Panc1 (cell line): ENCODE measurements around the gene FAM131A. TPM values are rescaled to one million over a fixed set of nuclear protein-coding genes. Genes with fewer than 3 reads are reported as not detected.

Experiments
- ATAC-seq: fragments of 200-7000 bp; cut with Tn5 transposase; 2 replicates; pipeline ENCODE4 v1.9.1; 2020; ENCODE audit warnings: mild to moderate bottlenecking, moderate library complexity
- BruUV-seq: library from RNA; stranded (reverse); fragments of 400-500 nt; replicated peaks from 2 replicates; lab custom pipeline; 2021; lab: Mats Ljungman, UMichigan
- CTCF ChIA-PET: fragments of 300-600 bp; sonication (Branson Sonifier 250); formaldehyde crosslinking; loops from one replicate; lab custom pipeline; 2022; ENCODE audit warnings: antibody characterized with exemption; lab: Charles Lee
- POLR2A ChIA-PET: fragments of 300-600 bp; sonication (Branson Sonifier 250); formaldehyde crosslinking; loops from one replicate; lab custom pipeline; 2022; ENCODE audit warnings: antibody characterized with exemption; lab: Charles Lee
- DNase-seq: peaks from one replicate; pipeline ENCODE4 v3.0.0-alpha.2; 2010; ENCODE audit warnings: low read depth, low spot score
- H3K27ac ChIP-seq: 2 replicates; pipeline ENCODE4 v1.5.1; 2011; ENCODE audit warnings: mild to moderate bottlenecking, low read length, inconsistent platforms
- H3K27me3 ChIP-seq: fragments of 200-500 bp; sonication (Bioruptor generic); 2 replicates; pipeline ENCODE4 v1.6.0; 2014; ENCODE audit warnings: low read length, inconsistent platforms; ENCODE audit not compliant: control insufficient read depth, insufficient read depth
- H3K36me3 ChIP-seq: fragments of 200-500 bp; sonication (Bioruptor generic); 2 replicates; pipeline ENCODE4 v1.5.1; 2014; ENCODE audit warnings: inconsistent platforms, mild to moderate bottlenecking, low read length, moderate library complexity; ENCODE audit not compliant: control insufficient read depth, insufficient read depth
- H3K4me1 ChIP-seq: 2 replicates; pipeline ENCODE4 v1.5.1; 2011; ENCODE audit warnings: inconsistent platforms, mild to moderate bottlenecking, low read length, moderate library complexity; ENCODE audit not compliant: control insufficient read depth, insufficient read depth
- H3K4me3 ChIP-seq, 2 experiments: 2 replicates each; pipeline ENCODE4 v1.5.1; 2011 to 2012; ENCODE audit warnings: low read depth in 2 of 2, low read length in 2 of 2, mild to moderate bottlenecking in 2 of 2, inconsistent platforms in 1 of 2, moderate library complexity in 1 of 2
- H3K9me3 ChIP-seq: fragments of 200-500 bp; sonication (Bioruptor generic); 2 replicates; pipeline ENCODE4 v1.5.1; 2014; ENCODE audit warnings: low read depth, mild to moderate bottlenecking, inconsistent platforms, low read length, moderate library complexity; ENCODE audit not compliant: control insufficient read depth, insufficient read depth
- CTCF ChIP-seq: fragments of 450-650 bp; IDR thresholded peaks from 2 replicates; pipeline ENCODE4 v1.5.1; 2017; ENCODE audit warnings: mild to moderate bottlenecking
- POLR2AphosphoS5 ChIP-seq: IDR thresholded peaks from 2 replicates; pipeline ENCODE4 v1.6.1; 2012; ENCODE audit warnings: mild to moderate bottlenecking, low read depth, low read length, moderate library complexity
- REST ChIP-seq, 2 experiments: IDR thresholded peaks; 2 replicates each; pipeline ENCODE4 v1.6.1; 2011 to 2012; ENCODE audit warnings: low read depth in 2 of 2, control low read depth in 1 of 2, low read length in 1 of 2, mild to moderate bottlenecking in 1 of 2, moderate library complexity in 1 of 2; ENCODE audit not compliant: insufficient read depth in 1 of 2
- SIN3A ChIP-seq: IDR thresholded peaks from 2 replicates; pipeline ENCODE4 v1.6.1; 2012; ENCODE audit warnings: low read depth, mild to moderate bottlenecking, low read length, moderate library complexity, borderline replicate concordance; ENCODE audit not compliant: insufficient read depth
- TCF7L2 ChIP-seq: IDR thresholded peaks from 2 replicates; pipeline ENCODE4 v1.6.1; 2011; ENCODE audit warnings: mild to moderate bottlenecking, low read depth, low read length, inconsistent platforms
- in situ Hi-C: cut with HindIII; loops from 2 replicates; pipeline ENCODE4 v1.10.0; 2016; ENCODE audit warnings: low sequenced_read_pairs, low pct_unique_long_range_greater_than_20kb
- intact Hi-C: fragments of 100-400 bp; cut with micrococcal nuclease; formaldehyde crosslinking; loops from one replicate; pipeline ENCODE4 v1.10.0; 2022; ENCODE audit not compliant: unreplicated experiment
- total RNA-seq: library from RNA; stranded (reverse); gene quantifications from one replicate; pipeline ENCODE4 v1.2.1, GENCODE V29; 2021; ENCODE audit not compliant: unreplicated experiment

FAM131A gene
- total RNA-seq, 1 experiment from 2014 or later = 30.1 TPM

GRCh38 chr3:184350618-184351017 lies 13.2 kb downstream of the FAM131A start:
- Histone ChIP-seq H3K4me1 (peaks cover 2% of the 10 kb centered on the region; the same call in 1 of the 2 replicates), H3K27ac (no peak overlapping the region), H3K9me3 (no peaks in the 10 kb centered on the region), H3K27me3 (no peaks in the 10 kb centered on the region), H3K4me3 (no peak overlapping the region), H3K36me3 (no peaks in the 10 kb centered on the region; the same call in 1 of the 2 replicates)
- DNase-seq (no peak), ATAC-seq (no peak)
- in situ Hi-C loops (no loop called here), intact Hi-C loops (no loop called here)
- POLR2A ChIA-PET = no interaction called here
- no TSS peak for BruUV-seq
- CTCF ChIA-PET = no interaction called here
- TF ChIP-seq SIN3A (no peak), TCF7L2 (no peak), CTCF (no peak), POLR2AphosphoS5 (no peak)

- Histone ChIP-seq H3K9me3 (no peaks in the 10 kb centered on the region), H3K27ac (no peak overlapping the region), H3K36me3 (no peaks in the 10 kb centered on the region; the same call in 1 of the 2 replicates), H3K4me3 (no peak overlapping the region), H3K4me1 (no peaks in the 10 kb centered on the region), H3K27me3 (no peaks in the 10 kb centered on the region)
- ChIA-PET POLR2A (no interaction called here), CTCF (interaction anchor here (1.4 kb wide), 1 partner anchor 10 kb away, joined by 3 read pairs; the partner anchor contains the start of genes CLCN2 and POLR2H)
- in situ Hi-C loops = no loop called here
- TF ChIP-seq POLR2AphosphoS5 (no peak), SIN3A (no peak), TCF7L2 (no peak), CTCF (no peak), REST (IDR thresholded peaks at IDR 0.05; ENCODE audit: insufficient read depth in 1 of 2, low read depth in 2 of 2, low read length in 1 of 2) (no peak)
- ATAC-seq (no peak), DNase-seq (no peak)
- intact Hi-C loops = no loop called here
- no TSS peak for BruUV-seq
These were observed 14.2 kb downstream of the FAM131A start for GRCh38 chr3:184351511-184352148.
